Body of pancreas (tissue), 4 donors: ENCODE data around the gene GPR137.

Experiments
- POLR2A ChIP-seq, 3 donors: fragments of 450-650 bp; IDR thresholded peaks; one replicate each; pipeline ENCODE4 v1.6.1; 2016; ENCODE audit warnings: antibody characterized with exemption in 3 of 3, mild to moderate bottlenecking in 2 of 3
- TF ChIP-seq, protein P1 (sequence below), 7 experiments: fragments of 450-650 bp in 4 of 7; fragments of 200-600 bp in 3 of 7; sonication (generic) in 3 of 7; IDR thresholded peaks; one replicate each; pipeline ENCODE4 v1.5.1; 2016 to 2019; ENCODE audit warnings: antibody characterized with exemption in 7 of 7

- TF ChIP-seq, protein P1, sequence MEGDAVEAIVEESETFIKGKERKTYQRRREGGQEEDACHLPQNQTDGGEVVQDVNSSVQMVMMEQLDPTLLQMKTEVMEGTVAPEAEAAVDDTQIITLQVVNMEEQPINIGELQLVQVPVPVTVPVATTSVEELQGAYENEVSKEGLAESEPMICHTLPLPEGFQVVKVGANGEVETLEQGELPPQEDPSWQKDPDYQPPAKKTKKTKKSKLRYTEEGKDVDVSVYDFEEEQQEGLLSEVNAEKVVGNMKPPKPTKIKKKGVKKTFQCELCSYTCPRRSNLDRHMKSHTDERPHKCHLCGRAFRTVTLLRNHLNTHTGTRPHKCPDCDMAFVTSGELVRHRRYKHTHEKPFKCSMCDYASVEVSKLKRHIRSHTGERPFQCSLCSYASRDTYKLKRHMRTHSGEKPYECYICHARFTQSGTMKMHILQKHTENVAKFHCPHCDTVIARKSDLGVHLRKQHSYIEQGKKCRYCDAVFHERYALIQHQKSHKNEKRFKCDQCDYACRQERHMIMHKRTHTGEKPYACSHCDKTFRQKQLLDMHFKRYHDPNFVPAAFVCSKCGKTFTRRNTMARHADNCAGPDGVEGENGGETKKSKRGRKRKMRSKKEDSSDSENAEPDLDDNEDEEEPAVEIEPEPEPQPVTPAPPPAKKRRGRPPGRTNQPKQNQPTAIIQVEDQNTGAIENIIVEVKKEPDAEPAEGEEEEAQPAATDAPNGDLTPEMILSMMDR (IDR thresholded peaks at IDR 0.05) = peak in 4 of 7 experiments; percentile 26 to 32 (median 29)
- TF ChIP-seq POLR2A (IDR thresholded peaks at IDR 0.05) = peak; percentile 75 to 93 (median 92)
Observed at GRCh38 chr11:64305691-64306562, 20.3 kb downstream of the GPR137 start.
